Keratinocyte (primary cell): ENCODE results near the gene TNXB. TPM values are rescaled to one million over a fixed set of nuclear protein-coding genes. Genes with fewer than 3 reads are reported as not detected.

Source experiments
- DNase-seq: peaks from one replicate; pipeline ENCODE4 v3.0.0-alpha.2; 2011; ENCODE audit warnings: low read depth, missing footprints, low spot score
- FAIRE-seq: peaks from 2 replicates; lab custom pipeline; 2011; peaks lifted over from hg19 to GRCh38; lab: Jason Lieb, UNC
- H2AFZ ChIP-seq: 2 replicates; pipeline ENCODE4 v1.6.0; 2012; ENCODE audit warnings: low read length, control low read depth, inconsistent platforms; ENCODE audit not compliant: control insufficient read depth
- H3K27ac ChIP-seq: 2 replicates; pipeline ENCODE4 v1.5.1; 2011; ENCODE audit warnings: low read length; ENCODE audit not compliant: control insufficient read depth, insufficient read depth
- H3K27me3 ChIP-seq: 3 replicates; pipeline ENCODE4 v1.6.0; 2011; ENCODE audit warnings: low read length; ENCODE audit not compliant: control insufficient read depth, insufficient read depth; ENCODE audit errors: extremely low read depth
- H3K36me3 ChIP-seq, 2 experiments: 2 replicates in 1 of 2; 3 replicates in 1 of 2; pipeline ENCODE4 v1.5.1; 2011; ENCODE audit warnings: low read length in 2 of 2, mild to moderate bottlenecking in 1 of 2; ENCODE audit not compliant: control insufficient read depth in 2 of 2, insufficient read depth in 2 of 2; ENCODE audit errors: extremely low read depth in 1 of 2
- H3K4me1 ChIP-seq: 3 replicates; pipeline ENCODE4 v1.5.1; 2011; ENCODE audit warnings: low read length; ENCODE audit not compliant: control insufficient read depth, insufficient read depth; ENCODE audit errors: extremely low read depth
- H3K4me2 ChIP-seq: 3 replicates; pipeline ENCODE4 v1.6.0; 2011; ENCODE audit warnings: low read depth, low read length; ENCODE audit not compliant: control insufficient read depth, insufficient read depth; ENCODE audit errors: extremely low read depth
- H3K4me3 ChIP-seq, 3 experiments: fragments of 200-600 bp in 1 of 3; sonication (generic) in 1 of 3; 2 replicates in 2 of 3; 3 replicates in 1 of 3; pipeline ENCODE4 v1.5.1; 2011 to 2016; ENCODE audit warnings: low read length in 3 of 3, mild to moderate bottlenecking in 3 of 3, control low read depth in 2 of 3, inconsistent platforms in 1 of 3, low read depth in 1 of 3, mixed read lengths in 1 of 3, mixed run types in 1 of 3, moderate library complexity in 1 of 3; ENCODE audit not compliant: control insufficient read depth in 2 of 3, insufficient read depth in 2 of 3; ENCODE audit errors: extremely low read depth in 1 of 3
- H3K79me2 ChIP-seq: 2 replicates; pipeline ENCODE4 v1.6.0; 2012; ENCODE audit warnings: low read length; ENCODE audit not compliant: control insufficient read depth, insufficient read depth
- H3K9ac ChIP-seq: 3 replicates; pipeline ENCODE4 v1.6.0; 2011; ENCODE audit warnings: low read length; ENCODE audit not compliant: control insufficient read depth, insufficient read depth; ENCODE audit errors: extremely low read depth
- H3K9me1 ChIP-seq: 3 replicates; pipeline ENCODE4 v1.6.0; 2011; ENCODE audit warnings: low read length; ENCODE audit not compliant: control insufficient read depth, insufficient read depth; ENCODE audit errors: extremely low read depth
- H3K9me3 ChIP-seq: 2 replicates; pipeline ENCODE4 v1.5.1; 2012; ENCODE audit warnings: low read depth, low read length; ENCODE audit not compliant: control insufficient read depth
- H4K20me1 ChIP-seq: 3 replicates; pipeline ENCODE4 v1.6.0; 2011; ENCODE audit warnings: low read length; ENCODE audit not compliant: control insufficient read depth, insufficient read depth; ENCODE audit errors: extremely low read depth
- CTCF ChIP-seq, 3 experiments: IDR thresholded peaks in 1 of 3; conservative IDR thresholded peaks in 1 of 3; optimal IDR thresholded peaks in 1 of 3; 2 replicates in 2 of 3; 3 replicates in 1 of 3; pipeline versions ENCODE3 to v1.5.1; 2011; ENCODE audit warnings: low read length in 3 of 3, mild to moderate bottlenecking in 3 of 3, moderate library complexity in 2 of 3, control low read depth in 1 of 3, inconsistent platforms in 1 of 3; ENCODE audit not compliant: insufficient read depth in 2 of 3; ENCODE audit errors: extremely low read depth in 1 of 3
- EZH2 ChIP-seq: IDR thresholded peaks from one replicate; pipeline ENCODE4 v1.6.1; 2012; ENCODE audit warnings: inconsistent platforms, mild to moderate bottlenecking, low read length, moderate library complexity
- dilution Hi-C: fragments of 300-500 bp; cut with MboI; formaldehyde crosslinking; loops from one replicate; pipeline ENCODE4 v1.7.0; 2020; ENCODE audit warnings: low sequenced_read_pairs; ENCODE audit not compliant: extremely low pct_ligation_motif_present
- polyA plus RNA-seq, 5 experiments: library from polyadenylated mRNA; depleted of rRNA in 3 of 5; stranded (reverse) in 3 of 5; stranded (forward) in 1 of 5; unstranded in 1 of 5; fragments of >200 nt; gene quantifications; 1 replicate in 1 of 5; 2 replicates in 3 of 5; 3 replicates in 1 of 5; pipeline versions ENCODE4 v1.2.1 to v1.2.3, GENCODE V29; 2011 to 2012; ENCODE audit warnings: missing spikeins in 2 of 5, low read depth in 1 of 5, low replicate concordance in 1 of 5

Gene TNXB
- polyA plus RNA-seq, 1 donor (not counting 4 experiments of a cell fraction or from before 2014, with no cell fraction given), result 0.25 TPM

GRCh38 chr6:32084780-32085179, 24.4 kb downstream of the TNXB start:
- Histone ChIP-seq H3K4me3 (no peak overlapping the region), H3K4me1 (peaks cover 19% of the 10 kb centered on the region), H3K9me1 (no peaks in the 10 kb centered on the region), H3K36me3 (no peaks in the 10 kb centered on the region), H3K9ac (no peak overlapping the region), H3K4me2 (no peak overlapping the region), H3K79me2 (no peaks in the 10 kb centered on the region), H4K20me1 (no peaks in the 10 kb centered on the region), H3K27me3 (peaks cover 26% of the 10 kb centered on the region), H3K27ac (no peak overlapping the region), H2AFZ (no peak overlapping the region), H3K9me3 (no peaks in the 10 kb centered on the region)
- no peak for DNase-seq
- dilution Hi-C loops, result no loop called here
- TF ChIP-seq EZH2, result no peak
- no peak for TF ChIP-seq CTCF (optimal IDR thresholded peaks at IDR 0.05 in 1 of 3, IDR thresholded peaks at IDR 0.05 in 1 of 3, conservative IDR thresholded peaks at IDR 0.05 in 1 of 3; ENCODE audit: extremely low read depth in 1 of 3, insufficient read depth in 2 of 3, low read length in 3 of 3)
- no peak for FAIRE-seq

- H2AFZ ChIP-seq, result no peak overlapping the region
- no peak overlapping the region for H3K27ac ChIP-seq
- no peak for FAIRE-seq
Observed at GRCh38 chr6:32083812-32084768, 25.0 kb downstream of the TNXB start.

More at GRCh38 chr6:32083812-32084768, 25.0 kb downstream of the TNXB start:
- Histone ChIP-seq H3K79me2 (no peaks in the 10 kb centered on the region), H3K4me1 (peaks cover 19% of the 10 kb centered on the region), H4K20me1 (no peaks in the 10 kb centered on the region), H3K9me3 (no peaks in the 10 kb centered on the region), H3K9me1 (no peaks in the 10 kb centered on the region), H3K27me3 (peaks cover 21% of the 10 kb centered on the region), H3K36me3 (no peaks in the 10 kb centered on the region), H3K9ac (no peak overlapping the region), H3K4me2 (no peak overlapping the region), H3K4me3 (no peak overlapping the region)
- TF ChIP-seq EZH2 (no peak), CTCF (optimal IDR thresholded peaks at IDR 0.05 in 1 of 3, IDR thresholded peaks at IDR 0.05 in 1 of 3, conservative IDR thresholded peaks at IDR 0.05 in 1 of 3; ENCODE audit: extremely low read depth in 1 of 3, insufficient read depth in 2 of 3, low read length in 3 of 3) (no peak)
- dilution Hi-C loops, result no loop called here
- DNase-seq, result no peak
